SU-DHL-6 (cell line): Measurements from ENCODE around the gene STARD10.

Experiments used
- H2AFZ ChIP-seq: fragments of 200-600 bp; sonication (generic); 2 replicates; pipeline ENCODE4 v1.6.1; 2014; ENCODE audit warnings: low read depth, mild to moderate bottlenecking, moderate library complexity, mixed read lengths, antibody characterized with exemption, low read length; ENCODE audit not compliant: severe bottlenecking
- H3F3A ChIP-seq: fragments of 200-600 bp; shearing (Covaris generic); 2 replicates; pipeline ENCODE4 v1.6.0; 2016; ENCODE audit warnings: antibody characterized with exemption, mild to moderate bottlenecking; ENCODE audit not compliant: insufficient read depth
- H3K27ac ChIP-seq: fragments of 200-600 bp; sonication (generic); 2 replicates; pipeline ENCODE4 v1.5.1; 2016; ENCODE audit warnings: low read depth, mild to moderate bottlenecking, low read length, moderate library complexity, mixed read lengths
- H3K27me3 ChIP-seq: fragments of 200-600 bp; sonication (generic), shearing (Covaris generic); 2 replicates; pipeline ENCODE4 v1.6.0; 2014; ENCODE audit warnings: mild to moderate bottlenecking, low read length
- H3K36me3 ChIP-seq: fragments of 200-600 bp; sonication (generic); 2 replicates; pipeline ENCODE4 v1.6.1; 2014; ENCODE audit warnings: mild to moderate bottlenecking, low read length, mixed read lengths
- H3K4me2 ChIP-seq: fragments of 300-600, 200-600 bp; shearing (Covaris generic), sonication (generic); 2 replicates; pipeline ENCODE4 v1.6.0; 2014; ENCODE audit warnings: low read length, low read depth, mild to moderate bottlenecking; ENCODE audit not compliant: poor library complexity, severe bottlenecking
- H3K4me3 ChIP-seq: fragments of 200-600 bp; sonication (generic); 2 replicates; pipeline ENCODE4 v1.5.1; 2014; ENCODE audit warnings: antibody characterized with exemption, low read length, mild to moderate bottlenecking, mixed read lengths; ENCODE audit not compliant: insufficient read depth, poor library complexity, severe bottlenecking
- H3K79me2 ChIP-seq: fragments of 200-600 bp; sonication (generic); 2 replicates; pipeline ENCODE4 v1.6.1; 2014; ENCODE audit warnings: mild to moderate bottlenecking, low read length, moderate library complexity; ENCODE audit not compliant: insufficient read depth
- H3K9ac ChIP-seq: fragments of 200-600 bp; sonication (generic); 2 replicates; pipeline ENCODE4 v1.7.0; 2014; ENCODE audit warnings: mild to moderate bottlenecking, low read length
- H3K9me2 ChIP-seq: fragments of 200-600 bp; sonication (generic); replicated peaks from 2 replicates; pipeline ENCODE4 v1.6.1; 2014; ENCODE audit warnings: low read length; ENCODE audit not compliant: insufficient read depth
- H3K9me3 ChIP-seq: fragments of 200-600 bp; sonication (generic); 2 replicates; pipeline ENCODE4 v1.6.1; 2014; ENCODE audit warnings: low read length, mixed read lengths; ENCODE audit not compliant: insufficient read depth
- H4K20me1 ChIP-seq: fragments of 200-600 bp; sonication (generic); 2 replicates; pipeline ENCODE4 v1.6.1; 2014; ENCODE audit warnings: low read depth, mild to moderate bottlenecking, antibody characterized with exemption, low read length, moderate library complexity, mixed read lengths
- CTCF ChIP-seq: fragments of 200-600 bp; sonication (generic); IDR thresholded peaks from one replicate; pipeline ENCODE4 v1.5.1; 2017; ENCODE audit warnings: antibody characterized with exemption, mild to moderate bottlenecking, low read length, moderate library complexity; ENCODE audit not compliant: insufficient read depth, poor library complexity, severe bottlenecking
- EZH2phosphoT487 ChIP-seq: fragments of 200-600 bp; sonication (generic), shearing (Covaris generic); conservative IDR thresholded peaks from 2 replicates; pipeline ENCODE4 v1.6.1; 2018; ENCODE audit warnings: mild to moderate bottlenecking, antibody characterized with exemption, low read length, moderate library complexity, mixed read lengths

Gene STARD10

GRCh38 chr11:72767203-72768062 lies 26.4 kb downstream of the STARD10 start:
- Histone ChIP-seq H3K4me3 (no peak overlapping the region), H3F3A (no peaks in the 10 kb centered on the region), H3K27ac (no peak overlapping the region), H3K27me3 (no peaks in the 10 kb centered on the region), H3K4me2 (no peak overlapping the region), H3K36me3 (no peaks in the 10 kb centered on the region), H3K9ac (no peak overlapping the region), H3K79me2 (no peaks in the 10 kb centered on the region), H4K20me1 (no peaks in the 10 kb centered on the region), H3K9me2 (no peaks in the 10 kb centered on the region), H3K9me3 (no peaks in the 10 kb centered on the region), H2AFZ (no peak overlapping the region)
- no peak for TF ChIP-seq CTCF

- H3K9me3 ChIP-seq, result no peaks in the 10 kb centered on the region
- H3K4me3 ChIP-seq, result no peak overlapping the region
- no peaks in the 10 kb centered on the region for H4K20me1 ChIP-seq
- no peaks in the 10 kb centered on the region for H3K36me3 ChIP-seq
- H3K9me2 ChIP-seq, result no peaks in the 10 kb centered on the region
- H3K27ac ChIP-seq, result no peak overlapping the region
- H2AFZ ChIP-seq, result no peak overlapping the region
- H3K9ac ChIP-seq, result no peak overlapping the region
- TF ChIP-seq CTCF, result no peak
- TF ChIP-seq EZH2phosphoT487, result no peak
- H3K27me3 ChIP-seq, result no peaks in the 10 kb centered on the region
- H3K4me2 ChIP-seq, result no peak overlapping the region
- no peaks in the 10 kb centered on the region for H3K79me2 ChIP-seq
- H3F3A ChIP-seq, result no peaks in the 10 kb centered on the region
Measured at GRCh38 chr11:72766152-72766902, 27.5 kb downstream of the STARD10 start.

GRCh38 chr11:72764503-72764902 lies 29.3 kb downstream of the STARD10 start:
- Histone ChIP-seq H3K9me3 (no peaks in the 10 kb centered on the region), H3K27ac (no peak overlapping the region), H3K4me2 (no peak overlapping the region), H4K20me1 (no peaks in the 10 kb centered on the region), H3F3A (no peaks in the 10 kb centered on the region), H3K36me3 (no peaks in the 10 kb centered on the region), H3K79me2 (no peaks in the 10 kb centered on the region), H2AFZ (no peak overlapping the region), H3K9me2 (no peaks in the 10 kb centered on the region), H3K27me3 (no peaks in the 10 kb centered on the region), H3K4me3 (no peak overlapping the region), H3K9ac (no peak overlapping the region)
- TF ChIP-seq CTCF (no peak), EZH2phosphoT487 (no peak)
